Activated CD8-positive, alpha-beta T cell treated with anti-CD3 and anti-CD28 coated beads for 36 hours (primary cell): ENCODE data around the gene GPR78. TPM values are rescaled to one million over a fixed set of nuclear protein-coding genes. Genes with fewer than 3 reads are reported as not detected.

Experiments used
- ATAC-seq: fragments of 200-7000 bp; cut with Tn5 transposase; one replicate; pipeline ENCODE4 v1.10.0; 2021; ENCODE audit warnings: mild to moderate bottlenecking, moderate library complexity
- CTCF ChIA-PET: fragments of 350-600 bp; sonication (Branson Sonifier 250); formaldehyde crosslinking; loops from one replicate; lab custom pipeline; 2021; ENCODE audit warnings: antibody characterized with exemption; lab: Charles Lee
- POLR2A ChIA-PET: fragments of 350-600 bp; sonication (Branson Sonifier 250); formaldehyde crosslinking; loops from one replicate; lab custom pipeline; 2021; ENCODE audit warnings: antibody characterized with exemption; lab: Charles Lee
- DNase-seq: peaks from one replicate; pipeline ENCODE4 v3.0.0-alpha.2; 2020
- H3K27ac Mint-ChIP-seq: one replicate; pipeline ENCODE4 v1.8.0; 2021; ENCODE audit warnings: mild to moderate bottlenecking, mixed read lengths
- H3K27me3 Mint-ChIP-seq: one replicate; pipeline ENCODE4 v1.8.0; 2021; ENCODE audit warnings: mixed read lengths
- H3K36me3 Mint-ChIP-seq: one replicate; pipeline ENCODE4 v1.8.0; 2021; ENCODE audit warnings: low read depth, mixed read lengths
- H3K4me1 Mint-ChIP-seq: one replicate; pipeline ENCODE4 v1.8.0; 2021; ENCODE audit warnings: low read depth, mixed read lengths
- H3K4me3 Mint-ChIP-seq: one replicate; pipeline ENCODE4 v1.8.0; 2021; ENCODE audit warnings: mild to moderate bottlenecking, moderate library complexity, mixed read lengths
- H3K9me3 Mint-ChIP-seq: one replicate; pipeline ENCODE4 v1.8.0; 2021; ENCODE audit warnings: mixed read lengths
- CTCF ChIP-seq: fragments of 200-600 bp; IDR thresholded peaks from one replicate; pipeline ENCODE4 v1.8.0; 2022; ENCODE audit warnings: antibody characterized with exemption, mild to moderate bottlenecking
- intact Hi-C: fragments of 100-400 bp; cut with micrococcal nuclease; formaldehyde crosslinking; loops from one replicate; pipeline ENCODE4 v1.10.0; 2022
- total RNA-seq, 2 experiments: library from RNA; stranded (reverse); gene quantifications; one replicate each; pipeline ENCODE4 v1.2.3, GENCODE V29; 2021

The GPR78 gene
- total RNA-seq, 2 experiments from 2014 or later, result not detected

GRCh38 chr4:8585721-8586212 is 5.6 kb downstream of the GPR78 start:
- TF ChIP-seq CTCF, result no peak
- ATAC-seq (no peak), DNase-seq (no peak)
- H3K27ac Mint-ChIP-seq, result no peak overlapping the region
- POLR2A ChIA-PET, result no interaction called here
- intact Hi-C loops, result no loop called here
- H3K4me3 Mint-ChIP-seq, result no peak overlapping the region
- H3K4me1 Mint-ChIP-seq, result no peaks in the 10 kb centered on the region
- CTCF ChIA-PET, result no interaction called here
- H3K9me3 Mint-ChIP-seq, result no peaks in the 10 kb centered on the region
- H3K27me3 Mint-ChIP-seq, result peaks cover 7% of the 10 kb centered on the region
- H3K36me3 Mint-ChIP-seq, result no peaks in the 10 kb centered on the region

GRCh38 chr4:8586246-8586645 is 6.1 kb downstream of the GPR78 start:
- Mint-ChIP-seq H3K9me3 (no peaks in the 10 kb centered on the region), H3K4me3 (no peak overlapping the region), H3K36me3 (no peaks in the 10 kb centered on the region), H3K27ac (no peak overlapping the region), H3K27me3 (peaks cover 7% of the 10 kb centered on the region), H3K4me1 (no peaks in the 10 kb centered on the region)
- no peak for DNase-seq
- no peak for TF ChIP-seq CTCF
- no peak for ATAC-seq
- POLR2A ChIA-PET, result no interaction called here
- intact Hi-C loops, result no loop called here
- CTCF ChIA-PET, result no interaction called here

- no peak for TF ChIP-seq CTCF
- CTCF ChIA-PET, result no interaction called here
Observed at GRCh38 chr4:8586671-8587468, 6.7 kb downstream of the GPR78 start.

GRCh38 chr4:8587469-8588195 is 7.4 kb downstream of the GPR78 start:
- TF ChIP-seq CTCF, result no peak
- intact Hi-C loops, result no loop called here
- no peak overlapping the region for H3K27ac Mint-ChIP-seq
- H3K4me3 Mint-ChIP-seq, result no peak overlapping the region
- peaks cover 3% of the 10 kb centered on the region for H3K27me3 Mint-ChIP-seq
- ATAC-seq (no peak), DNase-seq (no peak)
- ChIA-PET CTCF (no interaction called here), POLR2A (no interaction called here)
- H3K9me3 Mint-ChIP-seq, result no peaks in the 10 kb centered on the region
- H3K36me3 Mint-ChIP-seq, result no peaks in the 10 kb centered on the region
- no peaks in the 10 kb centered on the region for H3K4me1 Mint-ChIP-seq

More at GRCh38 chr4:8586671-8587468, 6.7 kb downstream of the GPR78 start:
- Mint-ChIP-seq H3K27me3 (peaks cover 8% of the 10 kb centered on the region), H3K4me1 (no peaks in the 10 kb centered on the region), H3K27ac (no peak overlapping the region), H3K9me3 (no peaks in the 10 kb centered on the region), H3K4me3 (no peak overlapping the region), H3K36me3 (no peaks in the 10 kb centered on the region)
- POLR2A ChIA-PET, result no interaction called here
- DNase-seq (no peak), ATAC-seq (no peak)
- intact Hi-C loops, result no loop called here

- DNase-seq (no peak), ATAC-seq (no peak)
- H3K4me3 Mint-ChIP-seq, result no peak overlapping the region
- intact Hi-C loops, result no loop called here
- H3K27me3 Mint-ChIP-seq, result peaks cover 6% of the 10 kb centered on the region
- no peak overlapping the region for H3K27ac Mint-ChIP-seq
- ChIA-PET CTCF (no interaction called here), POLR2A (no interaction called here)
- H3K9me3 Mint-ChIP-seq, result no peaks in the 10 kb centered on the region
- H3K36me3 Mint-ChIP-seq, result no peaks in the 10 kb centered on the region
- no peak for TF ChIP-seq CTCF
- no peaks in the 10 kb centered on the region for H3K4me1 Mint-ChIP-seq
Observed at GRCh38 chr4:8588196-8588470, 7.9 kb downstream of the GPR78 start.
